GM13976 (cell line): ENCODE results near the gene DNAJC5.

Source experiments
- DNase-seq: peaks from one replicate; pipeline ENCODE4 v3.0.0; 2012; ENCODE audit warnings: low spot score
- CTCF ChIP-seq: IDR thresholded peaks from 2 replicates; pipeline ENCODE4 v1.5.1; 2012; ENCODE audit warnings: borderline replicate concordance, mild to moderate bottlenecking; ENCODE audit not compliant: insufficient read depth; ENCODE audit errors: extremely low read depth, missing control alignments, control extremely low read depth
- in situ Hi-C: fragments of 300-500 bp; cut with MboI; formaldehyde crosslinking; loops from one replicate; pipeline ENCODE4 v1.12.0; 2022; ENCODE audit warnings: low sequenced_read_pairs, mixed read lengths, inconsistent platforms; ENCODE audit not compliant: unreplicated experiment

DNAJC5 gene

DNA sequence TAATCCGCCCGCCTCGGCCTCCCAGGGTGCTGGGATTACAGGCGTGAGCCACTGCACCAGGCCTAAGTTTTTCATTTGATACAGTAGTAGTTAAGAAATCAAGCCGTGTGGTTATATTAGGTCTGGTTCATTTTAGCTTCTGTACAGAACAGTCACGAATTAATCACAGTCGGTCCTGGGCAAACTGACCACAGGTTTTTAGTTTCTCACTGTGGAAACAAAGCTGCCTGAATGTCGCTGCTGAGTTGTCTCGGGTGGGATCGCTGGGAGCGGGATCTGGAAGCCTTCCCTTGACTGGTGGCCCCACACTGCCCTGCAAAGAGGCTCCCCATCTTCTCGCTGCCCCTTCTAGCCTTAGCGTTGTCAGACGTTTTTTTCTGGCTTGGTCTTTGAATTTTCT is 42.7 kb downstream of the DNAJC5 start:
- in situ Hi-C loops, result no loop called here
- no peak for TF ChIP-seq CTCF
- DNase-seq, result no peak

DNA sequence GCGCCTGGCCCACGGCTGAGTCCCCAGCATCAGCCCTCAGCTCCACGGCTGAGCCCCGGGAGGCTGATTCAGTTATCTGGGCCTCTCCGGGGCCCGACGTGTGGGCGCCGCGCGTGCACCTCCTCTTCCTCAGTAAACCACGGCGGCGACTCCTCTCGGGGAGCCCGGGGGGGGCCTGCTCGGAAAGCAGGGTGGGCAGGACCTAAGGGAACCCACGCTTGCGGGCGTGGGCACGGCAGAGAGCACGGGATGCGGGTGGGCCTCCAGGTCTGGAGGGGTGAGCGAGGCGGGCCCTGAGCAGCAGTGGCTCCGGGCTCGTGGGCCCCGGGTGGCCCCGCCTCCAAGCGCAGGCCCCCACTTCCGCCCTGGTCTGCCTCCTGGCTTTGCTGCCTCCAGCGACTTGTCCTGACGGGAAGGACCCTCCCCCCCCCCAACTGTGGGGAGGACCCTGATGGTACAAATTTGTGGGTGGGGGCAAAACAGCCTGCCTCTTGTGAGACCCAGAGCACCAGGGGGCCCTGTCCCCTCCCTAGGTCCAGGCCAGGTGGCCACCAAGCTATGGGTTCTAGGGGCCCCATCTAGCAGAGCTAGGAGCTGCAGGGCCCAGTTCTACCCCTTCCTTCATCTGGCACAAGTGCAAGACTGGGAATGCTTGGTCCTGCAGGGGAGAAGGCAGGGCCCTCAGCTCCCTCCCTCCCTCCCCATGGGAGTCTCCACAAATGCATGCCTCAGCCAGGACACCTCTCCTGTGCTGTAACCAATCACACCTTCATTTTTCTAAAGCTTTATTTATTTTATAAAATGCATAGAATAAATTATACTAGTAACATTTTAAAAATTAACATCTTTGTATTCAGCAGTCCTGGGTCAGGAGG is 44.4 kb downstream of the DNAJC5 start:
- TF ChIP-seq CTCF, result no peak
- no peak for DNase-seq
- in situ Hi-C loops, result no loop called here

- DNase-seq, result no peak
- in situ Hi-C loops, result no loop called here
- no peak for TF ChIP-seq CTCF
These were observed 45.1 kb downstream of the DNAJC5 start for GRCh38 chr20:63940071-63940471.

DNA sequence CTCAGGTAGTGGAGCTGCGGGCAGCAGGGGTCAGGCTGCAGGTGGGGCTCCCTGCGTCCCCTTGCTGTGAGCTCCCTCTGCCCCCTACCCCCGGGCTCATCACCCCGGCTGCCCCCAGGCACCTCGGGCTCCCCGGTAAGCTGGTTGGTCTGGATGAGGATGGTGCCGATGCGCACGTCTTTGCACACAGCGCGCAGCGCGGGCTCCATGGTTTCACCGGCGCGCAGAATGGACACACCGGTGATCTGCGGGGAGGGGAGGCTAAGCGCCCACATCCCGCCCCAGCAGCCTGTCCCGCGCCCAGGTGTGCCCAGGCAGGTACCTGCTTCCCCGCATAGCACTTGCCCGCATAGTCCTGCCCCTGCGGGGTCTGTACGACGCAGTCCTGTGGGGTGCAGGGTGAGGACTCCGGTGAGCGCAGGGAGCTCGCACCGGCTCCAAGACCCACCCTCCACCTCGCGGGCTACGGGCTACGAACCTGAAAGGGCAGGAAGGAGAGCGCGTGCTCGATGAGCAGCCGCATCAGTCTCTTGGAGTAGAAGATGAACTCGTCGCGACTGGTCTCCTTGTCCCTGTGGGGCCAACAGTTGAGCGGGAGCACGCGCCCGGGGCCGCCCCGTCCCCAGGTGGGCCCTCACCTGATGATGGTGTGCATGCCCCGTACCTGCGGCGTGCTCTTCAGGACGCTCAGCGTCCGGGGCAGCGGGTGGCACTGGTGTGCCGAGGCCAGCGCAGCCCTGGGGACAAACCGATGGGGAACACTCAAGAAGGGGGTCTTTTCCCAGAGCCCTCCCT is 45.7 kb downstream of the DNAJC5 start:
- TF ChIP-seq CTCF, result no peak
- in situ Hi-C loops, result no loop called here
- no peak for DNase-seq

GRCh38 chr20:63941282-63942081 is 46.6 kb downstream of the DNAJC5 start:
- no peak for TF ChIP-seq CTCF
- in situ Hi-C loops, result no loop called here
- no peak for DNase-seq
